Astrocyte (in vitro differentiated cells and primary cell): Measurements from ENCODE around the gene KCNMA1.

Experiments
- EZH2 ChIP-seq: IDR thresholded peaks from 2 replicates; pipeline ENCODE4 v1.6.1; 2012; ENCODE audit warnings: mild to moderate bottlenecking, low read length, inconsistent platforms; ENCODE audit not compliant: insufficient read depth
- TF ChIP-seq, protein P1 (sequence below): IDR thresholded peaks from 2 replicates; pipeline ENCODE4 v1.5.1; 2011; ENCODE audit warnings: low read depth, mild to moderate bottlenecking, inconsistent platforms, low read length, moderate library complexity; ENCODE audit not compliant: insufficient read depth

- TF ChIP-seq, protein P1, sequence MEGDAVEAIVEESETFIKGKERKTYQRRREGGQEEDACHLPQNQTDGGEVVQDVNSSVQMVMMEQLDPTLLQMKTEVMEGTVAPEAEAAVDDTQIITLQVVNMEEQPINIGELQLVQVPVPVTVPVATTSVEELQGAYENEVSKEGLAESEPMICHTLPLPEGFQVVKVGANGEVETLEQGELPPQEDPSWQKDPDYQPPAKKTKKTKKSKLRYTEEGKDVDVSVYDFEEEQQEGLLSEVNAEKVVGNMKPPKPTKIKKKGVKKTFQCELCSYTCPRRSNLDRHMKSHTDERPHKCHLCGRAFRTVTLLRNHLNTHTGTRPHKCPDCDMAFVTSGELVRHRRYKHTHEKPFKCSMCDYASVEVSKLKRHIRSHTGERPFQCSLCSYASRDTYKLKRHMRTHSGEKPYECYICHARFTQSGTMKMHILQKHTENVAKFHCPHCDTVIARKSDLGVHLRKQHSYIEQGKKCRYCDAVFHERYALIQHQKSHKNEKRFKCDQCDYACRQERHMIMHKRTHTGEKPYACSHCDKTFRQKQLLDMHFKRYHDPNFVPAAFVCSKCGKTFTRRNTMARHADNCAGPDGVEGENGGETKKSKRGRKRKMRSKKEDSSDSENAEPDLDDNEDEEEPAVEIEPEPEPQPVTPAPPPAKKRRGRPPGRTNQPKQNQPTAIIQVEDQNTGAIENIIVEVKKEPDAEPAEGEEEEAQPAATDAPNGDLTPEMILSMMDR = no peak
- TF ChIP-seq EZH2 = no peak
Observed at GRCh38 chr10:76977046-76977445, 660.6 kb downstream of the KCNMA1 start.
